Activated T-helper 1 cell treated with anti-CD3 and anti-CD28 coated beads, Interleukin-12 subunit alpha, Interleukin-12 subunit beta, Interleukin-2, Interleukin-4 antibody, amounts not matched to agents 30 ng/mL and 10 ng/mL and 1 ng/mL, durations not matched to agents 14 hours and 24 hours and 36 hours (primary cell): Measurements from ENCODE around the gene KIF2A. TPM values are rescaled to one million over a fixed set of nuclear protein-coding genes. Genes with fewer than 3 reads are reported as not detected.
A peak's percentile ranks its signal among the peaks of the same experiment; 100 is the strongest.

Experiments
- DNase-seq: peaks from one replicate; pipeline ENCODE4 v3.0.0; 2021; ENCODE audit warnings: low spot score
- H3K27ac Mint-ChIP-seq: one replicate; pipeline ENCODE4 v1.8.0; 2021; ENCODE audit warnings: mild to moderate bottlenecking, mixed read lengths
- H3K27me3 Mint-ChIP-seq: one replicate; pipeline ENCODE4 v1.8.0; 2022; ENCODE audit warnings: mild to moderate bottlenecking, moderate library complexity, mixed read lengths; ENCODE audit not compliant: insufficient read depth
- H3K36me3 Mint-ChIP-seq: one replicate; pipeline ENCODE4 v1.8.0; 2021; ENCODE audit warnings: low read depth, mixed read lengths
- H3K4me1 Mint-ChIP-seq: one replicate; pipeline ENCODE4 v1.8.0; 2021; ENCODE audit warnings: low read depth, mixed read lengths
- H3K4me3 Mint-ChIP-seq: one replicate; pipeline ENCODE4 v1.8.0; 2021; ENCODE audit warnings: mild to moderate bottlenecking, moderate library complexity, mixed read lengths
- H3K9me3 Mint-ChIP-seq: one replicate; pipeline ENCODE4 v1.8.0; 2021; ENCODE audit warnings: mixed read lengths
- intact Hi-C: fragments of 100-400 bp; cut with micrococcal nuclease; formaldehyde crosslinking; loops from one replicate; pipeline ENCODE4 v1.15.1; 2024
- total RNA-seq: library from RNA; stranded (reverse); gene quantifications from 2 replicates; pipeline ENCODE4 v1.2.3, GENCODE V29; 2022

The KIF2A gene
- total RNA-seq = 235 and 240 TPM in 2 replicates

- Mint-ChIP-seq H3K27ac (peak within 1 kb of the TSS; percentile 99), H3K36me3 (peaks cover 37% of the 10 kb centered on the region), H3K27me3 (no peaks in the 10 kb centered on the region), H3K9me3 (no peaks in the 10 kb centered on the region), H3K4me3 (peak within 1 kb of the TSS; percentile 99), H3K4me1 (peaks cover 57% of the 10 kb centered on the region)
- DNase-seq = peak; percentile 95
- intact Hi-C loops = loop anchor here (1.0 to 5.0 kb wide), 5 partner anchors 9 to 974 kb away; partner anchors contain the start of genes IPO11 and ZSWIM6
Measured at GRCh38 chr5:62305715-62306322, at the start of gene KIF2A. TSS of gene KIF2A (plus strand) at chr5:62306206. CDS start at chr5:62306473, 267 bp downstream.

- intact Hi-C loops = no loop called here
- DNase-seq = no peak
- Mint-ChIP-seq H3K9me3 (peaks cover 16% of the 10 kb centered on the region), H3K4me3 (peak overlapping the region; percentile 21), H3K4me1 (peaks cover 53% of the 10 kb centered on the region), H3K36me3 (peaks cover 20% of the 10 kb centered on the region), H3K27ac (peak overlapping the region; percentile 88), H3K27me3 (no peaks in the 10 kb centered on the region)
Measured at GRCh38 chr5:62257020-62257367, 49.0 kb upstream of the KIF2A start.

- peaks cover 53% of the 10 kb centered on the region for H3K4me1 Mint-ChIP-seq
- DNase-seq = no peak
- H3K27ac Mint-ChIP-seq = no peak overlapping the region
- peaks cover 15% of the 10 kb centered on the region for H3K36me3 Mint-ChIP-seq
- intact Hi-C loops = loop anchor here (2.0 kb wide), 1 partner anchor 18 kb away; no protein-coding TSS in a partner anchor
- peaks cover 7% of the 10 kb centered on the region for H3K9me3 Mint-ChIP-seq
- H3K27me3 Mint-ChIP-seq = no peaks in the 10 kb centered on the region
- H3K4me3 Mint-ChIP-seq = no peak overlapping the region
Measured at GRCh38 chr5:62258654-62259053, 47.4 kb upstream of the KIF2A start.

- intact Hi-C loops = loop anchor here (2.0 kb wide), 1 partner anchor 17 kb away; no protein-coding TSS in a partner anchor
- Mint-ChIP-seq H3K36me3 (peaks cover 10% of the 10 kb centered on the region), H3K27ac (no peak overlapping the region), H3K27me3 (no peaks in the 10 kb centered on the region), H3K9me3 (peaks cover 3% of the 10 kb centered on the region), H3K4me1 (peaks cover 55% of the 10 kb centered on the region), H3K4me3 (no peak overlapping the region)
- DNase-seq = no peak
Measured at GRCh38 chr5:62259699-62260250, 46.2 kb upstream of the KIF2A start.

GRCh38 chr5:62260513-62260912 lies 45.5 kb upstream of the KIF2A start:
- DNase-seq = no peak
- Mint-ChIP-seq H3K36me3 (peaks cover 10% of the 10 kb centered on the region), H3K4me1 (peaks cover 63% of the 10 kb centered on the region), H3K9me3 (peaks cover 3% of the 10 kb centered on the region), H3K4me3 (no peak overlapping the region), H3K27ac (no peak overlapping the region), H3K27me3 (no peaks in the 10 kb centered on the region)
- intact Hi-C loops = no loop called here

- Mint-ChIP-seq H3K4me3 (no peak overlapping the region), H3K9me3 (peaks cover under 1% of the 10 kb centered on the region), H3K4me1 (peaks cover 65% of the 10 kb centered on the region), H3K27me3 (no peaks in the 10 kb centered on the region), H3K27ac (peak overlapping the region; percentile 16), H3K36me3 (peaks cover 9% of the 10 kb centered on the region)
- intact Hi-C loops = no loop called here
- DNase-seq = no peak
Measured at GRCh38 chr5:62263401-62263800, 42.6 kb upstream of the KIF2A start.

GRCh38 chr5:62265648-62266112 lies 40.3 kb upstream of the KIF2A start:
- H3K4me3 Mint-ChIP-seq = no peak overlapping the region
- no peaks in the 10 kb centered on the region for H3K27me3 Mint-ChIP-seq
- no peak for DNase-seq
- H3K4me1 Mint-ChIP-seq = peaks cover 50% of the 10 kb centered on the region
- H3K9me3 Mint-ChIP-seq = no peaks in the 10 kb centered on the region
- peaks cover 3% of the 10 kb centered on the region for H3K36me3 Mint-ChIP-seq
- no peak overlapping the region for H3K27ac Mint-ChIP-seq
- intact Hi-C loops = no loop called here

- Mint-ChIP-seq H3K9me3 (no peaks in the 10 kb centered on the region), H3K4me3 (no peak overlapping the region), H3K4me1 (peaks cover 49% of the 10 kb centered on the region), H3K36me3 (peaks cover 6% of the 10 kb centered on the region), H3K27ac (no peak overlapping the region), H3K27me3 (no peaks in the 10 kb centered on the region)
- intact Hi-C loops = no loop called here
- no peak for DNase-seq
Measured at GRCh38 chr5:62266573-62266972, 39.4 kb upstream of the KIF2A start.

- H3K36me3 Mint-ChIP-seq = peaks cover 9% of the 10 kb centered on the region
- H3K9me3 Mint-ChIP-seq = no peaks in the 10 kb centered on the region
- H3K4me1 Mint-ChIP-seq = peaks cover 59% of the 10 kb centered on the region
- no peak overlapping the region for H3K4me3 Mint-ChIP-seq
- intact Hi-C loops = loop anchor here (1.0 kb wide), 2 partner anchors 12 to 17 kb away; no protein-coding TSS in a partner anchor
- H3K27me3 Mint-ChIP-seq = no peaks in the 10 kb centered on the region
- DNase-seq = no peak
- peak overlapping the region; percentile 46 for H3K27ac Mint-ChIP-seq
Measured at GRCh38 chr5:62268234-62268633, 37.8 kb upstream of the KIF2A start.

GRCh38 chr5:62268792-62269191 lies 37.2 kb upstream of the KIF2A start:
- intact Hi-C loops = loop anchor here (1.0 kb wide), 3 partner anchors 9 to 17 kb away; no protein-coding TSS in a partner anchor
- H3K27ac Mint-ChIP-seq = no peak overlapping the region
- H3K36me3 Mint-ChIP-seq = peaks cover 12% of the 10 kb centered on the region
- H3K4me1 Mint-ChIP-seq = peaks cover 62% of the 10 kb centered on the region
- no peaks in the 10 kb centered on the region for H3K27me3 Mint-ChIP-seq
- no peak for DNase-seq
- H3K9me3 Mint-ChIP-seq = peaks cover 3% of the 10 kb centered on the region
- H3K4me3 Mint-ChIP-seq = no peak overlapping the region

- Mint-ChIP-seq H3K4me3 (no peak overlapping the region), H3K27ac (no peak overlapping the region), H3K27me3 (no peaks in the 10 kb centered on the region), H3K36me3 (peaks cover 17% of the 10 kb centered on the region), H3K9me3 (peaks cover 8% of the 10 kb centered on the region), H3K4me1 (peaks cover 56% of the 10 kb centered on the region)
- DNase-seq = no peak
- intact Hi-C loops = no loop called here
Measured at GRCh38 chr5:62271370-62271769, 34.6 kb upstream of the KIF2A start.

- no peak for DNase-seq
- intact Hi-C loops = no loop called here
- Mint-ChIP-seq H3K36me3 (peaks cover 17% of the 10 kb centered on the region), H3K4me1 (peaks cover 59% of the 10 kb centered on the region), H3K27me3 (no peaks in the 10 kb centered on the region), H3K27ac (no peak overlapping the region), H3K9me3 (peaks cover 8% of the 10 kb centered on the region), H3K4me3 (no peak overlapping the region)
Measured at GRCh38 chr5:62271870-62272269, 34.1 kb upstream of the KIF2A start.

GRCh38 chr5:62273687-62274086 lies 32.3 kb upstream of the KIF2A start:
- intact Hi-C loops = no loop called here
- DNase-seq = no peak
- Mint-ChIP-seq H3K4me3 (no peak overlapping the region), H3K4me1 (peaks cover 57% of the 10 kb centered on the region), H3K27ac (no peak overlapping the region), H3K36me3 (peaks cover 16% of the 10 kb centered on the region), H3K9me3 (peaks cover 10% of the 10 kb centered on the region), H3K27me3 (no peaks in the 10 kb centered on the region)
